Stimulated activated CD8-positive, alpha-beta memory T cell treated with anti-CD3 and anti-CD28 coated beads, Interleukin-12 subunit alpha, Interleukin-12 subunit beta, amount 100 ng/mL, for 1 hour (primary cell): Measurements from ENCODE around the gene AGBL3.

Source experiments
- DNase-seq: peaks from one replicate; pipeline ENCODE4 v3.0.0-alpha.2; 2020; ENCODE audit warnings: low read depth

AGBL3 gene

DNA sequence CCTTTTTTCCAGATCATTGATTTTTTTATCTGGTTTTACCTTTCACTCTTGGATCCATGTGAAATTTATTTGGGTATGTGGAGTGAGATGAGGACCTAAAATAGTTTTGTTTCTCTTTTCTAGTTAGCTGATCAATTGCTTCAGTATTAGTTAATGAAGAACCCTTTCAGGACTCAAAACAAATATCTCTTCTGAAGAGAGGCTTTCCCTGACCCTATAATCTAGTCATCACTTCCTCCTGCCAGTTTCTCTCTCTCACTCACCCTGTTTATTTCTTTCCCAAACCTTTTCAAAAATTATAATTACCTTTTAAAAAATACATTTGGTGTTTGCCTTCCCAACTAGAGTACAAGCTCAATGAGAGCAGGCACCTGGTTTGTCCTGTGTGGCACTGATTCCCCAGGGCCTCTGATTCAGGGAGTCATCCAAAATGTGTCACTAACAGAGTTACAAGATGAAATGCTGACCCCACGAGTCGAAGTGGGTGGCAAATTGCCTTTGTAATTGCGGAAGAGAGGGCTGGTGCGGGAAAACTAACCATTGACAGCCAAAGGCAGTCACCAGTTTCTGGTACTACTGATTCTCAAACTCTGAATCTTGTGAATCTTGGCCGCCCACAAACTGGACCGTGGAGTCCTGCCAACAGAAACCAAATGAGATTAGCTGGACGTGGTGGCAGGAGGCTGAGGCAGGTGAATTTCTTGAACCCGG is 163.9 kb downstream of the AGBL3 start:
- no peak for DNase-seq

- DNase-seq = no peak
These were observed 164.8 kb downstream of the AGBL3 start for GRCh38 chr7:135151132-135151531.

DNA sequence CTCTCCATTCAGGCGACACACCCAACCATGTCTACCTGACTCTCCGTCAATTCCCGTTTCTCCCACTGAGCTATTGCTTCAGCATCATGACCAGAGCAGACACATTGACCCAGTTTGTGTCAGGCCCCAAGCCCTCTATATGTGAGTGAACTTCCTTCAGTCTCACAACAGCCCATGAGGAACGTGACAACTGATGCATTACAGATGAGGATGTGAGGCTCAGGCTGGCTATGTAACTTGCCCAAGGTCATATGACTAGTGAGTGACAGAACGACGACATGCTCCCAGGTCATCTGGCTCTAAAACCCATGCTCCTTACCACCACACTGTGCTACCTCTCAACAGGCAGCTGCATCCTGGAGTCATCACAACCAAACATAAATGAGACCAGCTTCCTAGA is 165.2 kb downstream of the AGBL3 start:
- DNase-seq = no peak

DNA sequence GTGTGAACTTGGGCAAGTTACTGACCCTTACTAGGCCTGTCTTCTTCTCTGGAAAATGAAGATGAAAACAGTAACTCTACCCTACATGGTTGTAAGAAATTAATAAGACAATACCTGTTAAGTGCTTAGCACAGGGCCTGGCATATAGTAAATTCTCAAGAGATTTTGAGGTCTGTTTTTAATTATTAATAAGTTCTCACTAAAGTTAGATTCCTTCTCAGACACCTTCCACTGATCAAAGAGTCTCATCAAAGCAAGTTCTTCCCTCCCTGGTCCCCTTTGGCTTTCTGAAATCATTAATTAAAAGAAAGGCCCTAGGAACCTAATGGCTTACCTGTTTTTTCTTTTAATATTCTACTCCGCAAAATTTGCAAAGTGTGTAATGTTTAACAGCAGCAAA is 166.1 kb downstream of the AGBL3 start:
- DNase-seq = no peak

GRCh38 chr7:135154734-135155133 is 168.4 kb downstream of the AGBL3 start:
- no peak for DNase-seq

DNA sequence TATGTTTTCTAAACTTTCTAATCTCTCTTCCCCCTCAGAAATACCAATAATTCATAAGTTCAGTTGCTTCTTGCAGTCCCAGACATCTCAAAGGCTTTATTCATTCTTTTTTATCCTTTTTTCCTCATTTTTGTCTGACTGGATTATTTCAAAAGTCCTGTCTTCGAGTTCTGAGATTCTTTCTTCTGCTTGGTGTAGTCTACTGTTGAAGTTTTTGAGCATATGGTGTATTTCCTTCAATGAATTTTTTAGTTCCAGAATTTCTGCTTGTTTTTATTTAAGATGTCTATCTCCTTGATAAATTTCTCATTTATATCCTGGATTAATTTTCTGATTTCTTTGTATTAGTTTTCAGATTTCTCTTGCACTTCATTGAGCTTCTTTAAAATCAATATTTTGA is 170.0 kb downstream of the AGBL3 start:
- no peak for DNase-seq

- DNase-seq = no peak
These were observed 171.9 kb downstream of the AGBL3 start for GRCh38 chr7:135158141-135158655.

GRCh38 chr7:135158874-135159273 is 172.6 kb downstream of the AGBL3 start:
- DNase-seq = no peak

DNA sequence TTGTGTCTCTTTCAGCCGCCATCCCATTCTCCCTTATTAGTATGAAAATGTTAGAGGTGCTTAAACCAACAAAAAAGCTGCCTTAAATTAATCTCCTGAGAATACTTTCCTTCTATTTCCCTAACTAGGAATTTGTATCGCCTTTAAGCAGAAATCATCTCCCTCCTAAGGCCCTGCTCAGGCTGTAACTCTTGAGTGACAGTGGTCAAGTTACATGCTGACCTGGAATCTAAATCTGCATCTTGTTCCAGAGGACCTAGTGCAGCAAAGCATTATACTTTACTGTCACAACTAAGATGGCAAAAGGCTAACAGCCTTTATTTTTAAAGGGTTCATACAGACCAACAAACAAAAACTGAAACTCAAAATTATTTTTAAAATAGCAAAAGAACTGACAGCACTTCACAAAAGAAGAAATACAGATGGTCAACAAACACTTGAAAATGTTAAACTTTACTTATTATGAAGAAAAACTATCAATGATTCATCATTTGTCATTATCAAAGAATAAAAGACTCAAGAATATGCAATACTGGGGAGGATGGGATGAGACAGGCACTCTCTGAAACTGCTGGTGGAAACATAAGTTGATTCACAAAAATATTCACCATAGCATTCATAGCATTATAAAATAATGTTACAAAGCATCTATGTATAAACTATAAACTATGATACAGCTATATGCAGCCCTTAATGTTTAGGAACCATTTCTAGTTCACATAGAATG is 173.2 kb downstream of the AGBL3 start:
- DNase-seq = no peak

DNA sequence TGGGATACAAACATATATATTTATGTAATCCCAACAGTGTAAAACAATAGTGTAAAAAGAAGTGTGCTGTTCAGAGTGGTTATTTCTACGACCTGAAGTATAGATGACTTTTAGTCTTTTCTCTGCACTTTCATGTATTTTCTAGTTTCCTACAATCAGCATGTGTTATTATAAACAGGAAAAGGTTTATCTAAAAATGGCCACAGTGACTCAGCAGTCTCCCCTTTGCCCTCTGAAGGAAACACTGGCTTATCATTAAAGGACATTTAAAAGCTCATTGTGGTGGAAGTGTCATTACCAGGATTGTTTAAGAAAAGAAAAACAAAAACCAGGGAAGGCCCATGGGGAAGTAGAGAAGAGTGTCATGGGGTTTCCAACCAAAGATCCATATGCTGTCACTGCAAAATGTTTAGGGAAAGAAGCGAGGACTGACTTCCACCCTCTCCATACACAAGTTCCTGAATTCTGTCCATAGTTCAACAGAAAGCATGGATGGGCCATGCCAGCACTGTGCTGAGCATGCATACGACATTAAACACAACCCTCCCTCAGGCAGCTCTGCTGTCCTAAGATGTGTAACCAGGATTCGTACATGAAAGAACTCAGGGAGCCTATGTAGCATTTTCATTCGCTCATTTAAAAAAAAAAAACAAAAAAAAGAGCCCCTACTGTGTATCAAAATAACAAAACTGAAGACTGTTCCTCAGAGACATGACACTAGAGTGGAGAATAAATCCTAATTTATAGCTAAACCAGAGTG is 174.0 kb downstream of the AGBL3 start:
- DNase-seq = no peak

DNA sequence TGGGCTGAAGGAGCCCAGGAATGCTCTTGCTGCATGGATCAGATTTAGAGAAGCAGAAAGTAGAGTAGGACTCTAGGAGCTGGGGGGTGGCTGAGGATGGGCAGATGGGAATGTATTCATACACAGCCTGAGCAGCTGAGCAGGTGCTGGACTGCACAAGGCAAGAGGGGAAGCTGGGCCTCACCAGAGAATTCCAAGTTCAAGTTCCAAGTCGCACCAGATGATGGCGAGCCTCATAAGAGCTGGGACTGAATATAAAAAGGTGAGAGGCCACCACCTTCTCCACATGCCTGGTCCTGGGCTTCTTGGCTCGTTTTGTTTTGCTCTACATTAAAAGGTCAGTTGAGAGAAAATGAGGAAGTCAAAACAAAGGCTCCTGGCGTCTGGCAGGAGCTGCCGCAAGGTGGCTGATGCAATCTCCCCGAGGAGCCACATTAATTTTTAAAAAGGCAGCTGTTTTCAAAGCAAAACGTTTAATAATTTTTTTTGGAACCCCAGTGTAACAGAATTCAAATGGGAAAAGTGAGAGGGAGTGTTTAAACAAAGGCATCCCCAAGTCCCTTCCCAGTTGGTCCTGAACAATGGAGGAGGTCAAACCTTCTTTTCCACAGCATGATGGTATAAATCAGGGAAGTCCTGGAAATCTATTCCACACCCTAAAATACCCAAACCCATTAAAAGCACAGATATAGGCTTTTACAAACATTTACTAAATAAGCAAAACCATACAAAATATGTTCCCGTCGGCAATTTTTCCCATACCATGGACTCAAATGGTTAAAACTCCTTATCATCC is 174.7 kb downstream of the AGBL3 start:
- no peak for DNase-seq

DNA sequence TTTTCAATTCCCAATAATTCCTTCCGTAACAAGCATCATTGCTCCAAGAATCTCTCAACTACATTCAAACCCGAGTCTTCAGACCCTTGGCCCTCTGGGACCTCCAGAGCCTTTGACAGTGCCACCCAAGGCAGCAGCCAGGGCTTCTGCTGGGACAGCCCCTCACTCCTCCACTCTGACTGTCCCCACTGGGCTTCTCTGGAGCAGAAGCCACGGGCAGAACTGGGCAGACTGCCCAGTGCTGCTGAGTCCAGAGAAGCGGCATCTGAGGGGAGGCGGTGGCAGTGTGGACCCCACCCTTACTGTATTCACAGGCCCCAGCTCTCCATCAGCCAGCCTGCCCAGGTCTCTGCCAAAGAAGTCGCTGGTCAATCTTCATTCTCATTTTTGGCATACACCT is 175.4 kb downstream of the AGBL3 start:
- DNase-seq = no peak

DNA sequence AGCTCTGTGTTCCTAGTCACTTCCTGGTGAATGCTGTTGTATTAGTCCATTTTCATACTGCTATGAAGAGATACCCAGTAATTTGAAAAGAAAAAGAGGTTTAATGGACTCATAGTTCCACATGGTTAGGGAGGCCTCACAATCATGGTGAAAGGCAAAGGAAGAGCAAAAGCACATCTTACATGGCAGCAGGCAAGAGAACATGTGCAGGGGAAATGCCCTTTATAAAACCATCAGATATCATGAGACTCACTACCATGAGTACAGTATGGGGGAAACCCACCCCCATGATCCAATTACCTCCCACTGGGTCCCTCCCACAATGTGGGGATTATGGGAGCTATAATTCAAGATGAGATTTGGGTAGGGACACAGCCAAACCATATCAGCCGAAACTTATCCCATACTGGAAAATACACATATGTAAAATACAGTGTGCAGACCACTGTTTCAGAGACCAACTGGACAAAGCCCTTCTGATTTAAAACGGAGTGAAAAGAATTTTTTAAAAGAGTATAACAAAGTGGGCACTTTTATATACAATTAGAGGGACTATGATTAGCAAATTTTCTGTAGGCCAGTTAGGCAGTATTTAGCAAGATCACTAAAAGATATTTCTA is 176.2 kb downstream of the AGBL3 start:
- DNase-seq = no peak

GRCh38 chr7:135164357-135165061 is 178.2 kb downstream of the AGBL3 start:
- DNase-seq = no peak

DNA sequence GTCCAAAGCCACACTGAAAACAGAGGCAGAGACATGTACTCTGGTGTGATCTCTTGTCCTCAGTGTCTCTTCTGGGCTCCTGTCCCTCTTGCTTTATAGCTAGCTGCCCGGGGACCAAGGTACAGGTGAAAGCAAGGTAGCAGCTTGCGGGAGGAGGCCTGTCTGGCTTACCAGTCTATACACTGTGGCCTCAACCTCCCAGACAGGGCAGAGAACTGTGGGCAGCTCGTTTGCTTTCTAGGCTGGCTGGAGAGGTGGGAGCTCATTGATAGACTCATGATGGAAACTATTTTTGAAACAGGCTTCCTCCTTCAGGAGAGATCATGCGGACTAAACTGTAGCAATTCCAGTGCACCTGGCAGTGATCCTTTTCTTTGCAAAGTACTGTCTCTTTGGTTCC is 179.6 kb downstream of the AGBL3 start:
- no peak for DNase-seq

DNA sequence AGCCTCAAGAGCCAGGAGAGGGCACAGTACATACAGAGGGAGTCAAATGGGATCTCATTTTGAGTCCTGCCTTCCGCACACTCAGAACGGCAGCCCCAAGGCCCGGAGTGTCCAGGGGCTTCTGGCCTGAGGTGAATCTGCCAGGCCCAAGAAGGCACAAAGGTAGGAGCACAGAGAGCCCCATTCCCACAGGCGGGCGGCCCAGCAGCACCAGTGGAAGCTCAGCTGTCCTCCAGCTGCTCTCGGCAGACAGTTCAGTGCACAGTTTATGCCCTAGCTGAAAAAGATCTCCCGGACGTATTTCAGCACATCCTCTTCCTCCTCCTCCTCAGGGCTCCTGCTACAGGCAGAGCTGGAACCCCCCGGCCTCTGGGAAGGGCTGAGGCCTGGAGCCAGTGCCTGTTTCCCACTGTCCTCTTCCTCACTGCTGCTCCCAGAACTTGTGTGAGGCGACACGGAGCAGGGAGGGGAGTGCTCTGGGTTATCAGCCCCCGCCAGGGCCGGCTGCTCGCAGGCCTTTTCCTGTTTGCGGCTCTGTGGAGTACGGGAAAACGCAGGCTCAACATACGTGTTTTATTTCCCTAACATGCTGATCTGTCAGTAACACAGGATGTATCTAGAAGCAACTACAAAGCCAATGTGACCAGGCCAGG is 180.2 kb downstream of the AGBL3 start:
- DNase-seq = no peak

- no peak for DNase-seq
These were observed 181.1 kb downstream of the AGBL3 start for GRCh38 chr7:135167365-135167917.

GRCh38 chr7:135168001-135168400 is 181.7 kb downstream of the AGBL3 start:
- no peak for DNase-seq

GRCh38 chr7:135168489-135169140 is 182.3 kb downstream of the AGBL3 start:
- no peak for DNase-seq
